SU-DHL-6 (cell line): ENCODE data around the gene SUSD4.

Source experiments
- EZH2phosphoT487 ChIP-seq: fragments of 200-600 bp; sonication (generic), shearing (Covaris generic); conservative IDR thresholded peaks from 2 replicates; pipeline ENCODE4 v1.6.1; 2018; ENCODE audit warnings: mild to moderate bottlenecking, antibody characterized with exemption, low read length, moderate library complexity, mixed read lengths
- TF ChIP-seq, protein P1 (sequence below): fragments of 200-600 bp; sonication (generic); IDR thresholded peaks from one replicate; pipeline ENCODE4 v1.5.1; 2017; ENCODE audit warnings: antibody characterized with exemption, mild to moderate bottlenecking, low read length, moderate library complexity; ENCODE audit not compliant: insufficient read depth, poor library complexity, severe bottlenecking

DNA sequence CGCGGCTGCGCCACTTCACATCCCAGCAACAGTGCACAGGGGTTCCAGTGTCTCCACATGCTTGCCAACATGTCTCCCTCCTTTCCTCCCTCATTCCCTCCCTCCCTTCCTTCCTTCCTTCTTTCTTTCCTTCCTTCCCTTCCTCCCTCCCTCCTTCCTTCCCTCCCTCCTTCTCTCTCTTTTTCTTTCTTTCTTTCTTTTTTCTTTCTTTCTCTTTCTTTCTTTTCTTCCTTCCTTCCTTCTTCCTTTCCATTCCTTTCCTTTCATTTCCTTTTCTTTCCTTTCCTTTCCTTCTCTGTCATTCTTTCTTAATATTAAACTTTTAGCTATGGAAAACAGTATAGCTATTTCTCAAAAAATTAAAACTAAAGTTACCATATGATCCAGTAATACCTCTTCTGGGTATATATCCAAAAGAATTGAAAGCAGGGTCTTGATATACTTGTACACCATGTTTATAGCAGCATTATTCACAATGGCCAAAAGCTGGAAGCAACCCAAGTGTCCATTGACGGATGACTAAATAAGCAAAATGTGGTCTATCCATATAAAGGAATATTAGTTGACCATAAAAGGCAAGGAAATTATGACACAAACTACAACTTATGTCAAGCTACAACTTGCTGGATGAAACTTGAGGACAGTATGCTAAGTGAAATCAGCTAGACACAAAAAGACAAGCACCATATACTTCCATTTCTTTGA is 165.9 kb downstream of the SUSD4 start:
- TF ChIP-seq EZH2phosphoT487: no peak
- TF ChIP-seq, protein P1, sequence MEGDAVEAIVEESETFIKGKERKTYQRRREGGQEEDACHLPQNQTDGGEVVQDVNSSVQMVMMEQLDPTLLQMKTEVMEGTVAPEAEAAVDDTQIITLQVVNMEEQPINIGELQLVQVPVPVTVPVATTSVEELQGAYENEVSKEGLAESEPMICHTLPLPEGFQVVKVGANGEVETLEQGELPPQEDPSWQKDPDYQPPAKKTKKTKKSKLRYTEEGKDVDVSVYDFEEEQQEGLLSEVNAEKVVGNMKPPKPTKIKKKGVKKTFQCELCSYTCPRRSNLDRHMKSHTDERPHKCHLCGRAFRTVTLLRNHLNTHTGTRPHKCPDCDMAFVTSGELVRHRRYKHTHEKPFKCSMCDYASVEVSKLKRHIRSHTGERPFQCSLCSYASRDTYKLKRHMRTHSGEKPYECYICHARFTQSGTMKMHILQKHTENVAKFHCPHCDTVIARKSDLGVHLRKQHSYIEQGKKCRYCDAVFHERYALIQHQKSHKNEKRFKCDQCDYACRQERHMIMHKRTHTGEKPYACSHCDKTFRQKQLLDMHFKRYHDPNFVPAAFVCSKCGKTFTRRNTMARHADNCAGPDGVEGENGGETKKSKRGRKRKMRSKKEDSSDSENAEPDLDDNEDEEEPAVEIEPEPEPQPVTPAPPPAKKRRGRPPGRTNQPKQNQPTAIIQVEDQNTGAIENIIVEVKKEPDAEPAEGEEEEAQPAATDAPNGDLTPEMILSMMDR: no peak
